HL-60 (cell line): ENCODE measurements around the gene NODAL.

ENCODE experiments used
- CTCF ChIP-seq: IDR thresholded peaks from one replicate; pipeline ENCODE4 v1.5.1; 2011; ENCODE audit warnings: low read length, control low read depth, inconsistent platforms; ENCODE audit not compliant: insufficient read depth
- GABPA ChIP-seq: IDR thresholded peaks from 2 replicates; pipeline ENCODE4 v1.6.1; 2012; ENCODE audit warnings: low read depth
- POLR2AphosphoS5 ChIP-seq: IDR thresholded peaks from 2 replicates; pipeline ENCODE4 v1.6.1; 2012; ENCODE audit warnings: low read depth
- REST ChIP-seq: IDR thresholded peaks from 2 replicates; pipeline ENCODE4 v1.6.1; 2012; ENCODE audit warnings: low read depth; ENCODE audit not compliant: insufficient replicate concordance
- SPI1 ChIP-seq: IDR thresholded peaks from 2 replicates; pipeline ENCODE4 v1.6.1; 2012; ENCODE audit warnings: low read depth, mild to moderate bottlenecking, borderline replicate concordance

GRCh38 chr10:70472799-70473454 is 31.4 kb upstream of the NODAL start:
- TF ChIP-seq CTCF (no peak), POLR2AphosphoS5 (no peak), REST (no peak), GABPA (no peak), SPI1 (no peak)
